ENCODE measurements around the gene ZNF761.
"Not testable (repeated sequence)": the region's sequence is repeated elsewhere in the genome, so short reads cannot be mapped to it uniquely, and the experiment has no call there.

The ZNF761 gene

DNA sequence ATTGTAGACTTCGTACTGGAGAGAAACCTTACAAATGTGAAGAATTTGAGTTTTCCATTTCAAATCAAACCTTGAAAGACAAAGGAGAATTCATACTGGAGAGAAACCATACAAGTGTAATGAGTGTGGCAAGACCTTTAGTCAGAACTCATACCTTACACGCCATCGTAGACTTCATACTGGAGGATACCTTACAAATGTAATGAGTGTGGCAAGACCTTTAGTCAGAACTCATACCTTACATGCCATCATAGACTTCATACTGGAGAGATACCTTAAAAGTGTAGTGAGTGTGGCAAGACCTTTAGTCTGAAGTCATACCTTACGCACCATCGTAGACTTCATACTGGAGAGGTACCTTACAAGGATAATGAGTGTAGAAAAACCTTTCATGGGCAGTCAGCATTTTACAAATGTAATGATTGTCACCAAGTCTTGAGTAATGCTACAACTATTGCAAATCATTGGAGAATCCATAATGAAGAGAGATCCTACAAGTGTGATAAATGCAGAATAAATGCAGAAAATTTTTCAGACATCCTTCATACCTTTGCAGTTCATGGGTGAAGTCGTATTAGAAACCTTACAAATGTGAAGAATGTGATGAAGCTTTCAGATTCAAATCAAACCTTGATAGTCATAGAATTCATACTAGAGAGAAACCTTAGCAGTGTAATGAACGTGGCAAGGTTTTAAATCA, 22.1 kb upstream of the ZNF761 start:
- DNase-seq (ENCODE audit: low spot score) = no peak
- Histone ChIP-seq H3K4me3 (ENCODE audit: severe bottlenecking) (no peak overlapping the region), H3K27me3 (ENCODE audit: insufficient read depth, poor library complexity, severe bottlenecking) (no peaks in the 10 kb centered on the region), H3K9me3 (ENCODE audit: severe bottlenecking) (peaks cover 15% of the 10 kb centered on the region), H3K27ac (ENCODE audit: poor library complexity, severe bottlenecking) (no peak overlapping the region), H3K36me3 (ENCODE audit: low read depth) (peaks cover 34% of the 10 kb centered on the region), H3K4me1 (ENCODE audit: insufficient read depth, poor library complexity, severe bottlenecking) (no peaks in the 10 kb centered on the region)
- no peak for ATAC-seq (ENCODE audit: low read depth)
- TF ChIP-seq, protein P1, sequence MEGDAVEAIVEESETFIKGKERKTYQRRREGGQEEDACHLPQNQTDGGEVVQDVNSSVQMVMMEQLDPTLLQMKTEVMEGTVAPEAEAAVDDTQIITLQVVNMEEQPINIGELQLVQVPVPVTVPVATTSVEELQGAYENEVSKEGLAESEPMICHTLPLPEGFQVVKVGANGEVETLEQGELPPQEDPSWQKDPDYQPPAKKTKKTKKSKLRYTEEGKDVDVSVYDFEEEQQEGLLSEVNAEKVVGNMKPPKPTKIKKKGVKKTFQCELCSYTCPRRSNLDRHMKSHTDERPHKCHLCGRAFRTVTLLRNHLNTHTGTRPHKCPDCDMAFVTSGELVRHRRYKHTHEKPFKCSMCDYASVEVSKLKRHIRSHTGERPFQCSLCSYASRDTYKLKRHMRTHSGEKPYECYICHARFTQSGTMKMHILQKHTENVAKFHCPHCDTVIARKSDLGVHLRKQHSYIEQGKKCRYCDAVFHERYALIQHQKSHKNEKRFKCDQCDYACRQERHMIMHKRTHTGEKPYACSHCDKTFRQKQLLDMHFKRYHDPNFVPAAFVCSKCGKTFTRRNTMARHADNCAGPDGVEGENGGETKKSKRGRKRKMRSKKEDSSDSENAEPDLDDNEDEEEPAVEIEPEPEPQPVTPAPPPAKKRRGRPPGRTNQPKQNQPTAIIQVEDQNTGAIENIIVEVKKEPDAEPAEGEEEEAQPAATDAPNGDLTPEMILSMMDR (IDR thresholded peaks at IDR 0.05; ENCODE audit: poor library complexity, severe bottlenecking) = no peak

GRCh38 chr19:53420520-53421315, 11.1 kb upstream of the ZNF761 start:
- not testable (repeated sequence) for H3K27ac ChIP-seq (ENCODE audit: poor library complexity, severe bottlenecking); DNase-seq (ENCODE audit: low spot score); H3K36me3 ChIP-seq (ENCODE audit: low read depth); ATAC-seq (ENCODE audit: low read depth); H3K27me3 ChIP-seq (ENCODE audit: insufficient read depth, poor library complexity, severe bottlenecking); H3K4me3 ChIP-seq (ENCODE audit: severe bottlenecking); H3K4me1 ChIP-seq (ENCODE audit: insufficient read depth, poor library complexity, severe bottlenecking); H3K9me3 ChIP-seq (ENCODE audit: severe bottlenecking)

GRCh38 chr19:53422551-53422950, 9.2 kb upstream of the ZNF761 start:
- Histone ChIP-seq H3K36me3 (ENCODE audit: low read depth) (no peaks in the 10 kb centered on the region), H3K4me3 (ENCODE audit: severe bottlenecking) (no peak overlapping the region), H3K9me3 (ENCODE audit: severe bottlenecking) (no peaks in the 10 kb centered on the region), H3K27ac (ENCODE audit: poor library complexity, severe bottlenecking) (no peak overlapping the region), H3K27me3 (ENCODE audit: insufficient read depth, poor library complexity, severe bottlenecking) (no peaks in the 10 kb centered on the region), H3K4me1 (ENCODE audit: insufficient read depth, poor library complexity, severe bottlenecking) (no peaks in the 10 kb centered on the region)
- ATAC-seq (ENCODE audit: low read depth) = no peak
- DNase-seq (ENCODE audit: low spot score) = no peak
- TF ChIP-seq, protein P1 (IDR thresholded peaks at IDR 0.05; ENCODE audit: poor library complexity, severe bottlenecking) = no peak

DNA sequence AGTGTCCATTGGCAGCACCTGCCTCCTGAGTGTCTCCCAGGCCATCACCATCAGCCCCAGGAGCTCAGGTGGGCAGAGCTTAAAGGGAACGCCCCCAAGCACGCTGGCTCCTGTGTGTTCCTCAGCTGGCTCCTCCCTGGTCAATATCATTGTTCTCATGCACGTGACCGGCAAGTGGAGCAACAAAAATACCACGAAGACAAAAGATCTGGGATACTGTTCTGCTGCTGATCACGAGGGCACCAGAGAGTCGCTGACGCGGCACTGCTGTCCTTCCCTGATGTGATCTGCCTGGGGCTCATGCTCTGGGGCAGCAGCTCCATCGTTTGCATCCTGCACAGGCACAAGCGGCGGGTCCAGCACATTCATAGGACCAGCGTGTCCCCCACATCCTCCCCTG, 8.7 kb upstream of the ZNF761 start:
- H3K27ac ChIP-seq (ENCODE audit: poor library complexity, severe bottlenecking); ATAC-seq (ENCODE audit: low read depth); H3K36me3 ChIP-seq (ENCODE audit: low read depth); H3K9me3 ChIP-seq (ENCODE audit: severe bottlenecking); DNase-seq (ENCODE audit: low spot score); H3K4me3 ChIP-seq (ENCODE audit: severe bottlenecking); H3K27me3 ChIP-seq (ENCODE audit: insufficient read depth, poor library complexity, severe bottlenecking); H3K4me1 ChIP-seq (ENCODE audit: insufficient read depth, poor library complexity, severe bottlenecking): not testable (repeated sequence)

DNA sequence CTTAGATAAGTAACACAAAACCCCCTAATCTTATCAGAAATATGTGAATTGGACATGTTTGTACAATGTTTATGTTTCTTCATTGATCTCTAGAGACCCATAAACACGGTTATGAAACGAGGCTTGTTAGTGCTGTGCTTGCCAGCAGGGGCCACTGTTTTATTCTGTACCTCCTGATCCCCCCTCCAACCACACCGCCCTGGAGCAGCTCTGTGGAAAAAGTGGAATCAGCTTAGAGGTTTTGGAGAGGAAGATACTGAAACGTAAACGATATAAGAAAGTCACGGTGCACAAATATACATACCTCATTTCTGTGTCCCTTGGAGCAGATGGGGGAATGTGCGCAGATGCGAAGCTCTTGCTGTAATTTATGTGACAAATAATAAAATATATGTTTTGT, 8.1 kb upstream of the ZNF761 start:
- not testable (repeated sequence) for H3K27me3 ChIP-seq (ENCODE audit: insufficient read depth, poor library complexity, severe bottlenecking); H3K4me3 ChIP-seq (ENCODE audit: severe bottlenecking); H3K9me3 ChIP-seq (ENCODE audit: severe bottlenecking); H3K36me3 ChIP-seq (ENCODE audit: low read depth); H3K27ac ChIP-seq (ENCODE audit: poor library complexity, severe bottlenecking); DNase-seq (ENCODE audit: low spot score); H3K4me1 ChIP-seq (ENCODE audit: insufficient read depth, poor library complexity, severe bottlenecking)
- peak; percentile 38; the same call in 1 of the 3 replicates for ATAC-seq (ENCODE audit: low read depth)

DNA sequence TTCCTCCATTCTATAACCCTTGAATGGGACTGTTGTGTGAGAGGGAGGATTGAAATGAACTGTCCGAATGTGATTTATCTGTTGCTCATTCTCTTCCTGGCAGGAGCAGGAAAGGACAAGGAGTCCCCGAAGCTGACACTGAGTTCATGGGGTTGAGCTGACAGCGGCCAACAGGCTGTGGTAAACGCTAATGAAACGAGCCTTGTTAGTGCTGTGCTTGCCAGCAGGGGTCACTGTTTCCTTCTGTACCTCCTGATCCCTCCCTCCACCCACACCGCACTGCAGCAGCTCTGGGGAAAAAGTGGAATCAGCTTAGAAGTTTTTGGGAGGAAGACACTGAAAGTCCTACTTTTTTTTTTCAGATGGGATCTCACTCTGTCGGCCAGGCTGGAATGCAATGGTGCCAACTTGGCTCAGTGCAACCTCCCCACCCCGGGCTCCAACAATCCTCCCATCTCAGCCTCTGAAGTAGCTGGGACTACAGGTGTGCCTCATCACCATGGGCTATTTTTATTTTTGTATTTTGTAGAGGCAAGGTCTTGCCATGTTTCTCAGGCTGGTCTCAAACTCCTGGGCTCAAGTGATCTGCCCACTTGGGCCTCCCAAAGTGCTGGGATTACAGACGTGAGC, 6.7 kb upstream of the ZNF761 start:
- Histone ChIP-seq H3K27ac (ENCODE audit: poor library complexity, severe bottlenecking) (no peak overlapping the region), H3K9me3 (ENCODE audit: severe bottlenecking) (no peaks in the 10 kb centered on the region), H3K4me1 (ENCODE audit: insufficient read depth, poor library complexity, severe bottlenecking) (no peaks in the 10 kb centered on the region), H3K4me3 (ENCODE audit: severe bottlenecking) (no peak overlapping the region), H3K27me3 (ENCODE audit: insufficient read depth, poor library complexity, severe bottlenecking) (no peaks in the 10 kb centered on the region), H3K36me3 (ENCODE audit: low read depth) (no peaks in the 10 kb centered on the region)
- TF ChIP-seq, protein P1 (IDR thresholded peaks at IDR 0.05; ENCODE audit: poor library complexity, severe bottlenecking) = peak; percentile 66
- DNase-seq (ENCODE audit: low spot score) = no peak
- 0 out of 3 replicates have a peak, but pooled peaks have one; percentile 59 for ATAC-seq (ENCODE audit: low read depth)
